Hepatocyte (in vitro differentiated cells): ENCODE data around the gene MRGPRE. TPM values are rescaled to one million over a fixed set of nuclear protein-coding genes. Genes with fewer than 3 reads are reported as not detected.

Source experiments
- DNase-seq: peaks from one replicate; pipeline ENCODE4 v3.0.0-alpha.2; 2016; ENCODE audit warnings: low spot score
- H2AFZ ChIP-seq: fragments of 200-600 bp; sonication (generic); 2 replicates; pipeline ENCODE4 v1.6.0; 2016; ENCODE audit warnings: antibody characterized with exemption, mild to moderate bottlenecking
- H3K27ac ChIP-seq: fragments of 200-600 bp; sonication (generic); 2 replicates; pipeline ENCODE4 v1.5.1; 2016; ENCODE audit warnings: mild to moderate bottlenecking
- H3K27me3 ChIP-seq: fragments of 200-600 bp; sonication (generic); 2 replicates; pipeline ENCODE4 v1.6.1; 2016
- H3K36me3 ChIP-seq: fragments of 200-600 bp; sonication (generic); replicated peaks from 2 replicates; pipeline ENCODE4 v1.5.1; 2016; ENCODE audit warnings: low read depth; ENCODE audit not compliant: insufficient read depth
- H3K4me1 ChIP-seq: fragments of 200-600 bp; sonication (generic); 2 replicates; pipeline ENCODE4 v1.5.1; 2016; ENCODE audit warnings: mild to moderate bottlenecking, moderate library complexity; ENCODE audit not compliant: insufficient read depth
- H3K4me2 ChIP-seq: fragments of 200-600 bp; sonication (generic); 2 replicates; pipeline ENCODE4 v1.6.0; 2016
- H3K4me3 ChIP-seq: fragments of 200-600 bp; sonication (generic); 2 replicates; pipeline ENCODE4 v1.5.1; 2016; ENCODE audit warnings: mild to moderate bottlenecking
- H3K79me2 ChIP-seq: fragments of 200-600 bp; sonication (generic); 2 replicates; pipeline ENCODE4 v1.6.0; 2017; ENCODE audit warnings: mild to moderate bottlenecking
- H3K9me2 ChIP-seq: fragments of 200-600 bp; sonication (generic); replicated peaks from 2 replicates; pipeline ENCODE4 v1.6.0; 2017; ENCODE audit warnings: mild to moderate bottlenecking; ENCODE audit not compliant: insufficient read depth
- H3K9me3 ChIP-seq: fragments of 200-600 bp; sonication (generic); 2 replicates; pipeline ENCODE4 v1.5.1; 2016; ENCODE audit warnings: low read depth, mild to moderate bottlenecking
- H4K20me1 ChIP-seq: fragments of 200-600 bp; sonication (generic); 2 replicates; pipeline ENCODE4 v1.6.0; 2016; ENCODE audit warnings: mild to moderate bottlenecking; ENCODE audit not compliant: insufficient read depth, poor library complexity, severe bottlenecking
- EZH2 ChIP-seq: fragments of 200-600 bp; sonication (generic); IDR thresholded peaks from 2 replicates; pipeline ENCODE4 v1.6.1; 2016; ENCODE audit warnings: antibody characterized with exemption, mild to moderate bottlenecking, borderline replicate concordance
- EZH2phosphoT487 ChIP-seq: fragments of 200-600 bp; sonication (generic); IDR thresholded peaks from one replicate; pipeline ENCODE4 v1.6.1; 2018; ENCODE audit warnings: antibody characterized with exemption, mild to moderate bottlenecking, low read depth, moderate library complexity; ENCODE audit not compliant: unreplicated experiment, severe bottlenecking
- WGBS: methylation state at CpG from one replicate; pipeline ENCODE4 v1.1.6; 2016; ENCODE audit warnings: low lambda C conversion rate; ENCODE audit errors: missing lambda C conversion rate; 5-methylcytosine and 5-hydroxymethylcytosine counted together
- polyA plus RNA-seq: library from polyadenylated mRNA; unstranded; fragments of >200 nt; fragmentation: Nextera tagmentation; extraction: Ambion mirVana; gene quantifications from 2 replicates; pipeline ENCODE4 v1.2.1, GENCODE V29; 2016
- total RNA-seq: library from RNA; depleted of rRNA; stranded (reverse); fragments of >200 nt; gene quantifications from 2 replicates; pipeline ENCODE4 v1.2.3, GENCODE V29; 2014
- TF ChIP-seq, protein P1 (sequence below): fragments of 200-600 bp; sonication (generic); IDR thresholded peaks from 2 replicates; pipeline ENCODE4 v1.5.1; 2016; ENCODE audit warnings: antibody characterized with exemption, mild to moderate bottlenecking; ENCODE audit not compliant: poor library complexity

MRGPRE gene
- total and polyA plus RNA-seq, 2 experiments from 2014 or later = not detected

DNA sequence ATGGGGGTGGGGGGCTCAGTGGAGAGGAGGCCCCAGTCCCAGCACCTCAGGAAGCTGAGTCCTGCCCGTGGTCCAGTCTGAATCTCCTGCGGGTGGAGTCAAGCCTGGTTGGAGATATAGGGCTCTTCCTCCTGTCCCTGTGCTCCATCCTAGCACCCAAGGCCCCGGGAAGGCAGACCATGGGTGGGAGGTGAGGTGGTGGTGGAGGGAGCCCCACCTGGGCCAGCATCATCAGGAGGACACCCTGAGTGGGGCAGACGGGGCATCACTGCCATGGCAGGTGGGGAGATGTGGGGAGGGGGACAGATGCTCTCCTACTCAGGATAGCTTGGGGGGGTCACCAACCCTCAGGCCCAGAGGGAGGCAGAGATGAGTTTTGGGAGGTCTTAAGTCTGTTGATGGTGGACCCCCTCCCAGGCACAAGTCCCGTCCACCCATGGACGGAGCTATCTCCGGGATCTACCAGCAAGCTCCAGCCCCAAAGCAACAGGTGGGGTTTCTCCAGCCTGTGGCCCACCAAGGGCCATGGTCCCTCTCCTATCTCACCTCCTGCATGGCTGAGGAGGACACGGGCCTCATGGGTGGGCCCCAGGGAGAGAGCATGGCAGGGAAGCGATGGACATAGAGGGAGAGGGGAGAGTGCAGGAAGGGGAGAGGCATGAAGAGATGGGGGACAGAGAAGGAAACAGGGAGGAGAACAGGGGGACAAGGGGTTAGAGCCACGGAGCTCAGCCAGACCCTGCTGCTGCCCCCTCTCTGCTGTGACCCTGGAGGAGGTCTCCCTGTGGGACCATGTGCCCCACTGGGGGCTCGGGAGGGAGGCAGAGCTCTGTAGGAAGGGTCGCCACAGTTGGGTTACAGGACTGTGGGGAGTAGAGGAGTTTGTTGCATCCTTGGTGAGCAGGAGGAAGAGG lies 1.3 kb downstream of the MRGPRE start:
- no peak overlapping the region for H2AFZ ChIP-seq
- 87% methylated on average over 10 of the region's 12 CpGs for WGBS
- no peaks in the 10 kb centered on the region for H3K79me2 ChIP-seq
- no peaks in the 10 kb centered on the region for H4K20me1 ChIP-seq
- TF ChIP-seq EZH2 (no peak), EZH2phosphoT487 (no peak)
- TF ChIP-seq, protein P1, sequence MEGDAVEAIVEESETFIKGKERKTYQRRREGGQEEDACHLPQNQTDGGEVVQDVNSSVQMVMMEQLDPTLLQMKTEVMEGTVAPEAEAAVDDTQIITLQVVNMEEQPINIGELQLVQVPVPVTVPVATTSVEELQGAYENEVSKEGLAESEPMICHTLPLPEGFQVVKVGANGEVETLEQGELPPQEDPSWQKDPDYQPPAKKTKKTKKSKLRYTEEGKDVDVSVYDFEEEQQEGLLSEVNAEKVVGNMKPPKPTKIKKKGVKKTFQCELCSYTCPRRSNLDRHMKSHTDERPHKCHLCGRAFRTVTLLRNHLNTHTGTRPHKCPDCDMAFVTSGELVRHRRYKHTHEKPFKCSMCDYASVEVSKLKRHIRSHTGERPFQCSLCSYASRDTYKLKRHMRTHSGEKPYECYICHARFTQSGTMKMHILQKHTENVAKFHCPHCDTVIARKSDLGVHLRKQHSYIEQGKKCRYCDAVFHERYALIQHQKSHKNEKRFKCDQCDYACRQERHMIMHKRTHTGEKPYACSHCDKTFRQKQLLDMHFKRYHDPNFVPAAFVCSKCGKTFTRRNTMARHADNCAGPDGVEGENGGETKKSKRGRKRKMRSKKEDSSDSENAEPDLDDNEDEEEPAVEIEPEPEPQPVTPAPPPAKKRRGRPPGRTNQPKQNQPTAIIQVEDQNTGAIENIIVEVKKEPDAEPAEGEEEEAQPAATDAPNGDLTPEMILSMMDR = no peak
- no peak for DNase-seq
- H3K9me3 ChIP-seq = no peaks in the 10 kb centered on the region
- no peaks in the 10 kb centered on the region for H3K4me1 ChIP-seq
- H3K4me2 ChIP-seq = no peak overlapping the region
- H3K36me3 ChIP-seq = no peaks in the 10 kb centered on the region
- H3K27me3 ChIP-seq = no peaks in the 10 kb centered on the region
- no peaks in the 10 kb centered on the region for H3K9me2 ChIP-seq
- H3K27ac ChIP-seq = no peak overlapping the region
- no peak overlapping the region for H3K4me3 ChIP-seq

- H3K36me3 ChIP-seq = no peaks in the 10 kb centered on the region
- 88% methylated on average over 19 of the region's 21 CpGs for WGBS
- DNase-seq = no peak
- H3K79me2 ChIP-seq = no peaks in the 10 kb centered on the region
- H3K4me1 ChIP-seq = no peaks in the 10 kb centered on the region
- H3K4me3 ChIP-seq = no peak overlapping the region
- TF ChIP-seq EZH2 (no peak), EZH2phosphoT487 (no peak)
- TF ChIP-seq, protein P1 = no peak
- no peaks in the 10 kb centered on the region for H3K9me3 ChIP-seq
- H3K4me2 ChIP-seq = no peak overlapping the region
- H3K27ac ChIP-seq = no peak overlapping the region
- no peak overlapping the region for H2AFZ ChIP-seq
- H3K9me2 ChIP-seq = no peaks in the 10 kb centered on the region
- H3K27me3 ChIP-seq = no peaks in the 10 kb centered on the region
- no peaks in the 10 kb centered on the region for H4K20me1 ChIP-seq
These were observed 2.3 kb downstream of the MRGPRE start for GRCh38 chr11:3229673-3230630.

- H2AFZ ChIP-seq = no peak overlapping the region
- H3K4me3 ChIP-seq = no peak overlapping the region
- no peak overlapping the region for H3K27ac ChIP-seq
- WGBS = 90% methylated on average over 22 of the region's 23 CpGs
- H4K20me1 ChIP-seq = no peaks in the 10 kb centered on the region
- H3K9me3 ChIP-seq = no peaks in the 10 kb centered on the region
- H3K4me2 ChIP-seq = no peak overlapping the region
- no peak for DNase-seq
- no peaks in the 10 kb centered on the region for H3K36me3 ChIP-seq
- H3K4me1 ChIP-seq = no peaks in the 10 kb centered on the region
- no peaks in the 10 kb centered on the region for H3K27me3 ChIP-seq
- no peaks in the 10 kb centered on the region for H3K9me2 ChIP-seq
- no peaks in the 10 kb centered on the region for H3K79me2 ChIP-seq
- TF ChIP-seq EZH2phosphoT487 = no peak
- TF ChIP-seq, protein P1 = no peak
- TF ChIP-seq EZH2 = no peak
These were observed 3.8 kb downstream of the MRGPRE start for GRCh38 chr11:3228445-3228829.
